Mammary epithelial cell (primary cell): ENCODE results near the gene RIPPLY3.
A peak's percentile ranks its signal among the peaks of the same experiment; 100 is the strongest.

Experiments
- CTCF ChIP-seq, 2 donors: IDR thresholded peaks in 1 of 2; conservative IDR thresholded peaks in 1 of 2; 2 replicates each; pipeline ENCODE4 v1.5.1; 2011 to 2012; ENCODE audit warnings: inconsistent platforms in 2 of 2, low read length in 2 of 2, mild to moderate bottlenecking in 2 of 2, control low read depth in 1 of 2, low read depth in 1 of 2; ENCODE audit not compliant: insufficient read depth in 1 of 2; ENCODE audit errors: extremely low read depth in 1 of 2
- EZH2 ChIP-seq: IDR thresholded peaks from 2 replicates; pipeline ENCODE4 v1.6.1; 2012; ENCODE audit warnings: low read length, inconsistent platforms, borderline replicate concordance

GRCh38 chr21:36976882-36977651 lies 29.4 kb upstream of the RIPPLY3 start:
- TF ChIP-seq CTCF (conservative IDR thresholded peaks at IDR 0.05 in 1 of 2, IDR thresholded peaks at IDR 0.05 in 1 of 2; ENCODE audit: extremely low read depth in 1 of 2, insufficient read depth in 1 of 2, low read depth in 1 of 2, low read length in 2 of 2) (peak; percentile 47 to 65), EZH2 (no peak)
